ENCODE results near the gene ENAH. TPM values are rescaled to one million over a fixed set of nuclear protein-coding genes. Genes with fewer than 3 reads are reported as not detected.

Gene ENAH
- total RNA-seq, 2 experiments from 2014 or later, result not detected

GRCh38 chr1:225458222-225458631 lies 194.7 kb downstream of the ENAH start:
- no peak for DNase-seq
- peaks cover 62% of the 10 kb centered on the region for H3K4me1 Mint-ChIP-seq

GRCh38 chr1:225454733-225455132 lies 198.2 kb downstream of the ENAH start:
- Mint-ChIP-seq H3K4me1 (peaks cover 50% of the 10 kb centered on the region), H3K27me3 (no peaks in the 10 kb centered on the region), H3K36me3 (ENCODE audit: low read depth) (no peaks in the 10 kb centered on the region), H3K9me3 (no peaks in the 10 kb centered on the region), H3K4me3 (no peak overlapping the region), H3K27ac (peak overlapping the region; percentile 77)
- ChIA-PET CTCF (interaction anchor here (0.6 to 1.9 kb wide), 6 partner anchors 10 to 912 kb away, joined by 3 to 6 read pairs (median 3); no protein-coding TSS in a partner anchor), POLR2A (interaction anchor here (1.2 to 5.5 kb wide), 4 partner anchors 9 to 26 kb away, joined by 5 to 38 read pairs (median 32); partner anchors contain the start of gene LBR)
- peak; percentile 62 for DNase-seq

More at GRCh38 chr1:225458222-225458631, 194.7 kb downstream of the ENAH start:
- no peaks in the 10 kb centered on the region for H3K27me3 Mint-ChIP-seq
- H3K36me3 Mint-ChIP-seq (ENCODE audit: low read depth), result no peaks in the 10 kb centered on the region
- ChIA-PET POLR2A (interaction anchor here (1.0 to 5.7 kb wide), 4 partner anchors 10 to 32 kb away, joined by 3 to 70 read pairs (median 24); partner anchors contain the start of gene LBR), CTCF (interaction anchor here (1.3 to 4.9 kb wide), 2 partner anchors 14 to 16 kb away, joined by 3 to 39 read pairs; no protein-coding TSS in a partner anchor)
- H3K4me3 Mint-ChIP-seq, result no peak overlapping the region
- no peak overlapping the region for H3K27ac Mint-ChIP-seq
- H3K9me3 Mint-ChIP-seq, result no peaks in the 10 kb centered on the region

DNA sequence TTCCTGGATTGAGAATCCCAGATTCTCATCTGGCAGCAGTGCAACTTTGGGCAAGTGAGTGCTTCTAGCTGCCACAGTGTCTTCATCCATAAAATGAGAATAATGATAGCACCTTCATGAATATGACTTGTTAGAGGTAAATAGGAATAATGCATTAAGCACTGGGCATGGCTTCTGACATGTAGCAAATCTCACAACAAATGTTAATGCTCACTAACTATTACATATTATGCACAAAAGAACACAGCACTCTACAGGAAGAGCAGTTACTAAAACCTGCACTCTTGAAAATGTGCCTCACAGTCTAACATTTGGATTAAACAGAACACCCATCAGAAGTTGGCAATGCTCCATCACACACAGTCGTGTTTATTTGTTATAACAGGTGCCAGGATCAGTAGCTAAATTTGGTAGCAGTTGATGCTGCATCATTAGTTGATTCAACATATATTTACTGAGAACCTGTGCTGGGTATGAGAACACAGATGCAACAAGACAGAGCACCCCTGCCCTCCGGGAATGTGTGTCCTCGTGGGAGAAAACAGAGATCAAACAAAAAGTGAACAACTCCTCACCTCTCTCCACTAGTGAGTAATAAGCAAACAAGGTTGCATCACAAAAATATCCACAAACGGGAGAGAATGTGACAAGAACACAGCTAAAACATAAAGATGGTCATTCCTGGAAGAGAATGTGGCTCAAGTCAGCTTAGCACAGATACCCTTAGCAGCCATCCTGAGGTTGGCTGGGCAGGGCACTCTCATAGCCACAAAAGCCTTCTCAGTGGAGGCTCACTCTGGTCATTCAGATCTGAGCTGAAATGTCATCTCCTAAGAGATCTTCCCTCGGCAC lies 198.9 kb downstream of the ENAH start:
- Mint-ChIP-seq H3K9me3 (no peaks in the 10 kb centered on the region), H3K4me3 (no peak overlapping the region), H3K27ac (peak overlapping the region; percentile 77), H3K27me3 (no peaks in the 10 kb centered on the region), H3K4me1 (peaks cover 46% of the 10 kb centered on the region), H3K36me3 (ENCODE audit: low read depth) (no peaks in the 10 kb centered on the region)
- ChIA-PET CTCF (interaction anchor here (1.0 to 1.9 kb wide), 5 partner anchors 9 to 30 kb away, joined by 3 to 6 read pairs (median 3); no protein-coding TSS in a partner anchor), POLR2A (interaction anchor here (0.7 to 5.5 kb wide), 5 partner anchors 9 to 41 kb away, joined by 3 to 38 read pairs (median 31); partner anchors contain the start of gene LBR)
- DNase-seq, result no peak

- Mint-ChIP-seq H3K27ac (no peak overlapping the region), H3K36me3 (ENCODE audit: low read depth) (no peaks in the 10 kb centered on the region), H3K4me1 (peaks cover 46% of the 10 kb centered on the region), H3K9me3 (no peaks in the 10 kb centered on the region), H3K27me3 (no peaks in the 10 kb centered on the region), H3K4me3 (no peak overlapping the region)
- DNase-seq, result no peak
- POLR2A ChIA-PET, result interaction anchor here (1.1 to 3.2 kb wide), 4 partner anchors 9 to 26 kb away, joined by 4 to 19 read pairs (median 8); no protein-coding TSS in a partner anchor
- CTCF ChIA-PET, result interaction anchor here (0.9 to 1.8 kb wide), 2 partner anchors 16 to 23 kb away, joined by 4 read pairs; no protein-coding TSS in a partner anchor
Measured at GRCh38 chr1:225451840-225452515, 200.9 kb downstream of the ENAH start.

DNA sequence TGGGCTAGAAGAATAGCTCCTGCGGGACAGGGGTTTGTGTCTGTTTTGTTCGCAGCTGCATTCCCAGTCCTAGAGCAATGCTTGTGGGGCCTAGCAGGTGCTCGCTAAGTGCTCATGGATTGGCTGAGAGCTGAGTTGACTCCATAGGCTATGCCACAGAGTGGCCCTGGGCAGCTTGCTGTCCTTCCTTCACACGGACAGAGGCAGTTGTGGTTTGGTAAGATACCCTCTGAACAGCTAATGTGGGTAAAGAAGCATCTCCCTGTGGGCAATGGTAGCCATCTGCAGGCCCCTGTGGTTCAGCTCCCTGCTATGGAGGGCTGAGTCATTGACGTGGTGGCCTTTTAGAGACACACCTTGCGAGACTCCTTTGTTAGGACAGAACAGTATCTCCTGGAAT lies 201.6 kb downstream of the ENAH start:
- no peaks in the 10 kb centered on the region for H3K36me3 Mint-ChIP-seq (ENCODE audit: low read depth)
- peaks cover 49% of the 10 kb centered on the region for H3K4me1 Mint-ChIP-seq
- H3K9me3 Mint-ChIP-seq, result no peaks in the 10 kb centered on the region
- H3K27me3 Mint-ChIP-seq, result no peaks in the 10 kb centered on the region
- POLR2A ChIA-PET, result interaction anchor here (1.1 to 3.2 kb wide), 4 partner anchors 9 to 25 kb away, joined by 4 to 19 read pairs (median 8); no protein-coding TSS in a partner anchor
- no peak for DNase-seq
- no peak overlapping the region for H3K4me3 Mint-ChIP-seq
- H3K27ac Mint-ChIP-seq, result peak overlapping the region; percentile 45
- CTCF ChIA-PET, result interaction anchor here (0.9 to 2.0 kb wide), 3 partner anchors 17 to 24 kb away, joined by 4 to 8 read pairs (median 4); no protein-coding TSS in a partner anchor

DNA sequence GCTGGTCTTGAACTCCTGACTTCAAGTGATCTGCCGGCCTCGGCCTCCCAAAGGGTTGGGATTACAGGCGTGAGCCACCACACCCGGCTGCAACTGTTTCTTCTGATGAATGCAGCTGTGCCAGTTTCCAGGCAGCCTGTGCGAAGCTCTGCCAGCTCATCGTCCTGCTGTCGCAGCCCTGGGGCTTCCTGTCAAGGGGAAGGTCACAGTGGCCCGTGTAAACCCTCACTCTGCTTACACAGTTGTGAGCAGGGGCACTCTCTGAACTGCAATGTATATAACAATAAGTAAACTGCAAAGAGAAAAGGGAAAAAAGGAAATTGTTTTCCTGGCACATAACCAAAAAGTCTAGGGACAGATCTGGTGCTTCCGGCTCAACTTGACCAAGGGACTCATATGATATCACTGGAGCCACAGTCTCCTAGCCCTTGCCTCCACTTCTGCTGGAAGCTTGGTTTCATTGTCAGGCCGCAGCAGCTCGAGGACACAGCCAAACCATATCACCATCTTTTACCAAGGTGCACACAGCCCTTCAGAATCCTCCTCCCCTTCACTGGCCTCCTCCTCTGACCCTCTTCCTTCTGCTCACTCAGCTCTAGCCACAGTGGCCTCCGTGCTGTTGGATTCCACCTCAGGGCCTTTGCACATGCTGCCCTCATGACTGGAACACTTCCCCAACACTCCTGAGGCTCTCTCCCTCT lies 202.3 kb downstream of the ENAH start:
- CTCF ChIA-PET, result interaction anchor here (0.9 to 2.0 kb wide), 4 partner anchors 12 to 24 kb away, joined by 3 to 8 read pairs (median 4); no protein-coding TSS in a partner anchor
- Mint-ChIP-seq H3K4me3 (no peak overlapping the region), H3K9me3 (no peaks in the 10 kb centered on the region), H3K27ac (peak overlapping the region; percentile 45), H3K4me1 (peaks cover 56% of the 10 kb centered on the region), H3K36me3 (ENCODE audit: low read depth) (no peaks in the 10 kb centered on the region), H3K27me3 (no peaks in the 10 kb centered on the region)
- no peak for DNase-seq
- POLR2A ChIA-PET, result interaction anchor here (1.1 to 3.2 kb wide), 5 partner anchors 10 to 24 kb away, joined by 4 to 19 read pairs (median 11); partner anchors contain the start of gene LBR

DNA sequence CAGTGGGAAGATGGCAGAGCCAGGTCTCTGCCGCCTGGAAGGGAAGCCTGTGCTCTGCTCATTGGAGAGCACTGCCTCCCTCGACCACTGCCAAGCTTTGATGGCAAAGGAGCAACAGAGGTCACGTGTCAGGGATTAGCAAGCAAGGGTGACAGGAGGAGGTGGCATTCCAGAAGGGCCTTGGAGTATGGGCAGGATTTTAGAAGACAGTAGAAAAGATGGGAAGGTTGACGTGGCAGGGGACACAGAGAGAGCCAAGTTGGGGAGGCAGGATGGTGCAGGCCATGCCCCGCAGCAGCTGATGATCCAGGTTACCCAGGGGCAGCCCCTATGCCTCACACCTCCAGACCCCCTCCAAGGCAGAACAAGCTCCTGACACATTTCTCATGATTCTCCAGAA lies 203.1 kb downstream of the ENAH start:
- no peaks in the 10 kb centered on the region for H3K27me3 Mint-ChIP-seq

GRCh38 chr1:225449261-225449660 lies 203.7 kb downstream of the ENAH start:
- H3K27me3 Mint-ChIP-seq, result no peaks in the 10 kb centered on the region
- H3K27ac Mint-ChIP-seq, result no peak overlapping the region
- H3K36me3 Mint-ChIP-seq (ENCODE audit: low read depth), result no peaks in the 10 kb centered on the region
- peaks cover 61% of the 10 kb centered on the region for H3K4me1 Mint-ChIP-seq
- POLR2A ChIA-PET, result interaction anchor here (1.8 to 10.1 kb wide), 3 partner anchors 12 to 22 kb away, joined by 11 to 300 read pairs (median 13); partner anchors contain the start of gene LBR
- no peak for DNase-seq
- CTCF ChIA-PET, result interaction anchor here (0.7 to 2.0 kb wide), 3 partner anchors 10 to 24 kb away, joined by 3 to 8 read pairs (median 8); no protein-coding TSS in a partner anchor
- no peak overlapping the region for H3K4me3 Mint-ChIP-seq
- no peaks in the 10 kb centered on the region for H3K9me3 Mint-ChIP-seq

More for the DNA sequence above, 203.1 kb downstream of the ENAH start:
- no peak overlapping the region for H3K4me3 Mint-ChIP-seq
- CTCF ChIA-PET, result interaction anchor here (0.7 to 2.0 kb wide), 5 partner anchors 11 to 1604 kb away, joined by 3 to 8 read pairs (median 4); partner anchors contain the start of gene TP53BP2
- no peak for DNase-seq
- H3K27ac Mint-ChIP-seq, result no peak overlapping the region
- H3K4me1 Mint-ChIP-seq, result peaks cover 61% of the 10 kb centered on the region
- POLR2A ChIA-PET, result interaction anchor here (1.8 to 3.2 kb wide), 3 partner anchors 11 to 22 kb away, joined by 11 to 19 read pairs (median 13); partner anchors contain the start of gene LBR
- no peaks in the 10 kb centered on the region for H3K36me3 Mint-ChIP-seq (ENCODE audit: low read depth)
- H3K9me3 Mint-ChIP-seq, result no peaks in the 10 kb centered on the region

DNA sequence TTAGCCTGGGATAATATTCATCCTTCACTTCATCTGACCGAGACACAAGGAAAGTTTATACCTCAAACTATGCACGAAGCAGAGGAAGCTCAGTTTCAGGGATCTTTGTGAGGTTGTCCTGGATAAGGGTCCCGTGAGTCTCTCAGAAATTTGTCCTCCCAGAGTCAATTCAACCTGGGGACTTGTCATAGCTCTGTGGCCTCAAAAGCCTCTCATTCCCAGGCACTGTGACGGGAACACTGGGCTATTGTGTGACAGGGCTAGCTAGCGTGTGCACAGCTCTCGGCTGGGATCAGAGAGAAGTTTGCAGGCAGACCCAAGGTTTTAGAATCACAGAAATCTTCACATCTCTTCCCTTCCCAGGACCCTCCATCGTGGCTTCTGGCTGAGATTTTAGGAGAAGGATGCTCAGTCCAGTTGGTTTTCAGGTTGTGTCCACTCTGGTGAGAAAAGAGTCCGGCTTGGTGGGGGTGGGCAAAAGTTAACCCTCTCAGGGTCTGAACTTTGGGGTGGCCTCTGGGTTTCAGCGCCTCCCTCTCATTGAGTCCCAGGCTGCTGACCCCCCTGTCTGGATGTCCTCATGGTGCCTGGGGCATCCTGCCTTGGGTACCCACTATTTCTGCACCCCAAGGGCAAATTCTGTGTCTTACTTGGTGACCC lies 204.6 kb downstream of the ENAH start:
- H3K9me3 Mint-ChIP-seq, result no peaks in the 10 kb centered on the region
- peaks cover 59% of the 10 kb centered on the region for H3K4me1 Mint-ChIP-seq
- ChIA-PET CTCF (interaction anchor here (0.7 to 1.8 kb wide), 2 partner anchors 11 to 13 kb away, joined by 3 to 8 read pairs; no protein-coding TSS in a partner anchor), POLR2A (interaction anchor here (0.5 to 10.1 kb wide), 6 partner anchors 10 to 1065 kb away, joined by 3 to 300 read pairs (median 3); partner anchors contain the start of gene LBR)
- H3K27ac Mint-ChIP-seq, result no peak overlapping the region
- no peak for DNase-seq
- H3K36me3 Mint-ChIP-seq (ENCODE audit: low read depth), result no peaks in the 10 kb centered on the region
- H3K4me3 Mint-ChIP-seq, result no peak overlapping the region
- H3K27me3 Mint-ChIP-seq, result no peaks in the 10 kb centered on the region

DNA sequence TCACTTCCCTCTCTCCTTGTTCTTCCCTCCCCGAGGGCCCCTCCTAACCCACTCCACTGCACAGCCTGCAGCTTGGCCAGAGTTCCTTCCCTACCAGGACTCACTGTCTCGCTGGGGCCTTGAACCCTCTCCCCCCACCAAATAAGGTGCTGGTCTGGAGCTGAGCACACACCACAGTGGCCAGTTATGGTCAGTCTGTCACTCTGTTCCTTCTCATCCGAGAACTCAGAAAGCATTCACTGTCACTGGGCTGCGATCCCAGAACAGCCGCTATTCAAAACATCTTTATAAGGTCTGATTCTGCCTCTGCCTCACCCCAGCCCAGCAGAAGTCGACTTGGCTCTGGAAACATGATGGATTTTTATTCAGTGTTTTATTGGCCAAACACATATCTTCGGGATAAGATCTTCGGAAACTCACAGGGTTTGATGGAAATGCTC lies 205.3 kb downstream of the ENAH start:
- Mint-ChIP-seq H3K9me3 (no peaks in the 10 kb centered on the region), H3K27me3 (no peaks in the 10 kb centered on the region), H3K4me1 (peaks cover 63% of the 10 kb centered on the region), H3K27ac (peak overlapping the region; percentile 46), H3K4me3 (no peak overlapping the region), H3K36me3 (ENCODE audit: low read depth) (no peaks in the 10 kb centered on the region)
- POLR2A ChIA-PET, result interaction anchor here (0.5 to 10.1 kb wide), 6 partner anchors 10 to 1065 kb away, joined by 3 to 300 read pairs (median 3); partner anchors contain the start of gene LBR
- DNase-seq, result no peak
- CTCF ChIA-PET, result no interaction called here

GRCh38 chr1:225446981-225447615 lies 205.8 kb downstream of the ENAH start:
- Mint-ChIP-seq H3K4me1 (peaks cover 65% of the 10 kb centered on the region), H3K36me3 (ENCODE audit: low read depth) (no peaks in the 10 kb centered on the region), H3K9me3 (no peaks in the 10 kb centered on the region), H3K27me3 (no peaks in the 10 kb centered on the region), H3K4me3 (no peak overlapping the region), H3K27ac (no peak overlapping the region)
- ChIA-PET CTCF (interaction anchor here (0.6 to 7.7 kb wide), 2 partner anchors 19 to 519 kb away, joined by 4 to 92 read pairs; partner anchors contain the start of gene LBR), POLR2A (interaction anchor here (0.9 to 10.1 kb wide), 5 partner anchors 9 to 22 kb away, joined by 3 to 338 read pairs (median 75); partner anchors contain the start of gene LBR)
- DNase-seq, result peak; percentile 13
